ENCODE results near the gene UBALD1. TPM values are rescaled to one million over a fixed set of nuclear protein-coding genes. Genes with fewer than 3 reads are reported as not detected.

Gene UBALD1
- total RNA-seq, 1 donor from 2014 or later = 17.6 TPM

GRCh38 chr16:4566144-4566543 lies 48.5 kb downstream of the UBALD1 start:
- H3K4me1 Mint-ChIP-seq = peaks cover 16% of the 10 kb centered on the region
- no peak overlapping the region for H3K27ac Mint-ChIP-seq (ENCODE audit: unreplicated experiment)
- no peaks in the 10 kb centered on the region for H3K9me3 Mint-ChIP-seq
- no peaks in the 10 kb centered on the region for H3K36me3 Mint-ChIP-seq (ENCODE audit: low read depth)
- no peak for TF ChIP-seq CTCF (conservative IDR thresholded peaks at IDR 0.05)
- H3K27me3 Mint-ChIP-seq (ENCODE audit: low read depth) = peaks cover 1% of the 10 kb centered on the region
- H3K4me3 Mint-ChIP-seq = no peak overlapping the region
- DNase-seq (ENCODE audit: low read depth, low spot score) = no peak

GRCh38 chr16:4564661-4565267 lies 49.9 kb downstream of the UBALD1 start:
- no peak overlapping the region for H3K27ac Mint-ChIP-seq (ENCODE audit: unreplicated experiment)
- peaks cover 16% of the 10 kb centered on the region for H3K4me1 Mint-ChIP-seq

GRCh38 chr16:4561596-4561995 lies 53.1 kb downstream of the UBALD1 start:
- no peaks in the 10 kb centered on the region for H3K9me3 Mint-ChIP-seq
- H3K27ac Mint-ChIP-seq (ENCODE audit: unreplicated experiment) = peak overlapping the region; percentile 90
- TF ChIP-seq CTCF (conservative IDR thresholded peaks at IDR 0.05) = no peak
- H3K27me3 Mint-ChIP-seq (ENCODE audit: low read depth) = no peaks in the 10 kb centered on the region
- no peaks in the 10 kb centered on the region for H3K36me3 Mint-ChIP-seq (ENCODE audit: low read depth)
- peak; percentile 28 for DNase-seq (ENCODE audit: low read depth, low spot score)
- H3K4me1 Mint-ChIP-seq = peaks cover 16% of the 10 kb centered on the region
- H3K4me3 Mint-ChIP-seq = peak overlapping the region; percentile 31

More at GRCh38 chr16:4564661-4565267, 49.9 kb downstream of the UBALD1 start:
- Mint-ChIP-seq H3K36me3 (ENCODE audit: low read depth) (no peaks in the 10 kb centered on the region), H3K27me3 (ENCODE audit: low read depth) (no peaks in the 10 kb centered on the region), H3K4me3 (no peak overlapping the region), H3K9me3 (no peaks in the 10 kb centered on the region)
- no peak for DNase-seq (ENCODE audit: low read depth, low spot score)
- TF ChIP-seq CTCF (conservative IDR thresholded peaks at IDR 0.05) = no peak

Other genes starting within 250 kb of the UBALD1 start
- 0.91 and 1.2 TPM in 2 replicates for gene VASN, start 243.0 kb downstream of the UBALD1 start, total RNA-seq
- gene CORO7, start 198.3 kb downstream of the UBALD1 start, total RNA-seq = 43.2 and 45.4 TPM in 2 replicates
- 45.1 and 55.2 TPM in 2 replicates for gene DNAJA3, start 189.0 kb downstream of the UBALD1 start, total RNA-seq
- gene NMRAL1, start 140.3 kb downstream of the UBALD1 start, total RNA-seq = 40.5 and 45.0 TPM in 2 replicates
- 38.1 and 39.6 TPM in 2 replicates for gene HMOX2, start 138.5 kb downstream of the UBALD1 start, total RNA-seq
- gene CDIP1, start 76.1 kb downstream of the UBALD1 start, total RNA-seq = 31.7 and 32.2 TPM in 2 replicates
- gene C16orf96, start 58.5 kb downstream of the UBALD1 start, total RNA-seq = 0.30 and 0.32 TPM in 2 replicates
- gene MGRN1, start 9.9 kb upstream of the UBALD1 start, total RNA-seq = 79.7 and 83.1 TPM in 2 replicates
- gene NUDT16L1, start 78.7 kb upstream of the UBALD1 start, total RNA-seq = 36.8 and 37.8 TPM in 2 replicates
- gene ANKS3, start 119.4 kb upstream of the UBALD1 start, total RNA-seq = 32.0 and 35.5 TPM in 2 replicates
- 0.68 and 0.96 TPM in 2 replicates for gene DNAAF8, start 119.6 kb upstream of the UBALD1 start, total RNA-seq
- gene ZNF500, start 152.3 kb upstream of the UBALD1 start, total RNA-seq = 17.6 and 21.1 TPM in 2 replicates
- gene SEPTIN12, start 173.5 kb upstream of the UBALD1 start, total RNA-seq = 0.65 TPM in 1 of 2 replicates, not detected in the other
- not detected in 2 replicates for gene SMIM22, start 180.5 kb upstream of the UBALD1 start, total RNA-seq
- gene ROGDI, start 187.7 kb upstream of the UBALD1 start, total RNA-seq = 22.0 and 25.9 TPM in 2 replicates
- 133 and 137 TPM in 2 replicates for gene GLYR1, start 232.4 kb upstream of the UBALD1 start, total RNA-seq
- 44.2 and 49.6 TPM in 2 replicates for gene UBN1, start 232.6 kb upstream of the UBALD1 start, total RNA-seq